ENCODE measurements around the gene TMEM35B. TPM values are rescaled to one million over a fixed set of nuclear protein-coding genes. Genes with fewer than 3 reads are reported as not detected.

The TMEM35B gene
- total and polyA plus RNA-seq, 9 of the 15 experiments (the other 6 are each of a cell fraction or from before 2014, with no cell fraction given) = 11.4 to 142 (median 21.4) TPM

- no peak overlapping the region for H2AFZ ChIP-seq (ENCODE audit: low read depth, low read length)
- H3K27ac ChIP-seq (ENCODE audit: extremely low read depth, low read depth, low read length) = no peak overlapping the region
- H3K9ac ChIP-seq (ENCODE audit: insufficient read depth in 1 of 2, low read depth in 2 of 2, low read length in 2 of 2) = no peak overlapping the region
- no peak overlapping the region for H3K4me3 ChIP-seq
- ChIA-PET POLR2A (interaction anchor here (0.6 to 2.0 kb wide), 5 partner anchors 11 to 169 kb away, joined by 3 to 7 read pairs (median 4); partner anchors contain the start of gene SMIM12), CTCF (ENCODE audit: low intra/inter-chr PET ratio) (no interaction called here)
- peaks cover 68% of the 10 kb centered on the region for H3K36me3 ChIP-seq (ENCODE audit: control insufficient read depth, insufficient read depth, low read length)
- no peaks in the 10 kb centered on the region for H3K27me3 ChIP-seq (ENCODE audit: control insufficient read depth in 2 of 2, insufficient read depth in 2 of 2, low read length in 2 of 2)
- DNase-seq (ENCODE audit: extremely low read depth in 1 of 4, low spot score in 3 of 4) (no peak), FAIRE-seq (no peak), ATAC-seq (no peak)
- no peaks in the 10 kb centered on the region for H4K20me1 ChIP-seq (replicated peaks; ENCODE audit: control insufficient read depth, insufficient read depth, low read length)
- no peaks in the 10 kb centered on the region for H3K9me3 ChIP-seq (replicated peaks; ENCODE audit: control insufficient read depth, insufficient read depth, low read depth, low read length)
- H3K4me1 ChIP-seq (replicated peaks in 1 of 2; ENCODE audit: control insufficient read depth in 2 of 2, insufficient read depth in 2 of 2, low read length in 2 of 2) = no peaks in the 10 kb centered on the region
- intact Hi-C loops (cut with micrococcal nuclease) (no loop called here), in situ Hi-C loops (cut with MboI) (no loop called here)
- 79% methylated on average over 3 of the region's 3 CpGs for WGBS (ENCODE audit: insufficient coverage, low coverage, missing lambda C conversion rate)
- no peaks in the 10 kb centered on the region for H3K79me2 ChIP-seq (ENCODE audit: control insufficient read depth, insufficient read depth, low read length)
- no peaks in the 10 kb centered on the region for H3K9me1 ChIP-seq (ENCODE audit: control insufficient read depth, insufficient read depth, low read length)
- no peak overlapping the region for H3K4me2 ChIP-seq (ENCODE audit: insufficient read depth, low read length)
- BruUV-seq (replicated peaks) = no TSS peak
- TF ChIP-seq TBP (optimal IDR thresholded peaks at IDR 0.05; ENCODE audit: low read depth, low read length) (no peak), POLR3G (IDR thresholded peaks at IDR 0.05; ENCODE audit: extremely low read depth, insufficient read length, insufficient replicate concordance) (no peak), NBN (IDR thresholded peaks at IDR 0.05; ENCODE audit: low read depth) (no peak), ZNF695 (CRISPR knock-in tag; IDR thresholded peaks at IDR 0.05) (no peak), KLF13 (tag; IDR thresholded peaks at IDR 0.05; ENCODE audit: borderline replicate concordance, low read depth) (no peak), CBFB (CRISPR knock-in tag; IDR thresholded peaks at IDR 0.05) (no peak), ZNF785 (CRISPR knock-in tag; IDR thresholded peaks at IDR 0.05) (no peak), CCAR2 (IDR thresholded peaks at IDR 0.05; ENCODE audit: low read depth, low read length) (no peak), ZNF212 (CRISPR knock-in tag; IDR thresholded peaks at IDR 0.05) (no peak), ZNF133 (CRISPR knock-in tag; IDR thresholded peaks at IDR 0.05) (no peak), CBX1 (IDR thresholded peaks at IDR 0.05; ENCODE audit: low read depth) (no peak), ETS1 (conservative IDR thresholded peaks at IDR 0.05; ENCODE audit: control insufficient read depth, low read depth, low read length) (no peak), MTA2 (IDR thresholded peaks at IDR 0.05; ENCODE audit: low read depth) (no peak), ZNF282 (CRISPR knock-in tag; IDR thresholded peaks at IDR 0.05) (no peak), MLX (CRISPR knock-in tag; conservative IDR thresholded peaks at IDR 0.05) (no peak), RAD21 (CRISPR knock-in tag; conservative IDR thresholded peaks at IDR 0.05 in 1 of 2, IDR thresholded peaks at IDR 0.05 in 1 of 2) (no peak)
- TF ChIP-seq, protein P1, sequence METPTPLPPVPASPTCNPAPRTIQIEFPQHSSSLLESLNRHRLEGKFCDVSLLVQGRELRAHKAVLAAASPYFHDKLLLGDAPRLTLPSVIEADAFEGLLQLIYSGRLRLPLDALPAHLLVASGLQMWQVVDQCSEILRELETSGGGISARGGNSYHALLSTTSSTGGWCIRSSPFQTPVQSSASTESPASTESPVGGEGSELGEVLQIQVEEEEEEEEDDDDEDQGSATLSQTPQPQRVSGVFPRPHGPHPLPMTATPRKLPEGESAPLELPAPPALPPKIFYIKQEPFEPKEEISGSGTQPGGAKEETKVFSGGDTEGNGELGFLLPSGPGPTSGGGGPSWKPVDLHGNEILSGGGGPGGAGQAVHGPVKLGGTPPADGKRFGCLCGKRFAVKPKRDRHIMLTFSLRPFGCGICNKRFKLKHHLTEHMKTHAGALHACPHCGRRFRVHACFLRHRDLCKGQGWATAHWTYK (CRISPR knock-in tag; IDR thresholded peaks at IDR 0.05) = no peak
- TF ChIP-seq, protein P2, sequence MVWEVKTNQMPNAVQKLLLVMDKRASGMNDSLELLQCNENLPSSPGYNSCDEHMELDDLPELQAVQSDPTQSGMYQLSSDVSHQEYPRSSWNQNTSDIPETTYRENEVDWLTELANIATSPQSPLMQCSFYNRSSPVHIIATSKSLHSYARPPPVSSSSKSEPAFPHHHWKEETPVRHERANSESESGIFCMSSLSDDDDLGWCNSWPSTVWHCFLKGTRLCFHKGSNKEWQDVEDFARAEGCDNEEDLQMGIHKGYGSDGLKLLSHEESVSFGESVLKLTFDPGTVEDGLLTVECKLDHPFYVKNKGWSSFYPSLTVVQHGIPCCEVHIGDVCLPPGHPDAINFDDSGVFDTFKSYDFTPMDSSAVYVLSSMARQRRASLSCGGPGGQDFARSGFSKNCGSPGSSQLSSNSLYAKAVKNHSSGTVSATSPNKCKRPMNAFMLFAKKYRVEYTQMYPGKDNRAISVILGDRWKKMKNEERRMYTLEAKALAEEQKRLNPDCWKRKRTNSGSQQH (CRISPR knock-in tag; IDR thresholded peaks at IDR 0.05) = no peak
These were observed 20.6 kb upstream of the TMEM35B start for GRCh38 chr1:35005711-35006110.
